ENCODE data around the gene NLGN2. TPM values are rescaled to one million over a fixed set of nuclear protein-coding genes. Genes with fewer than 3 reads are reported as not detected.

The NLGN2 gene
- total RNA-seq, 1 donor from 2014 or later, result 9.3 TPM

- Histone ChIP-seq H3K4me3 (peak overlapping the region; percentile 69), H3K27ac (replicated peaks) (peak overlapping the region; percentile 75), H3K36me3 (no peaks in the 10 kb centered on the region), H3K4me1 (peaks cover 64% of the 10 kb centered on the region), H3K27me3 (ENCODE audit: low read depth) (peaks cover 28% of the 10 kb centered on the region), H3K9me3 (replicated peaks) (no peaks in the 10 kb centered on the region)
- no peak for TF ChIP-seq CTCF (IDR thresholded peaks at IDR 0.05; ENCODE audit: borderline replicate concordance)
- intact Hi-C loops (cut with micrococcal nuclease), result no loop called here
- DNase-seq, result no peak
Observed at GRCh38 chr17:7438656-7439460, 31.2 kb downstream of the NLGN2 start.

GRCh38 chr17:7439462-7440112, 31.9 kb downstream of the NLGN2 start, which contains the start of gene FGF11:
FGF11 (plus strand) TSS chr17:7439512; CDS start chr17:7439621, 109 bp downstream.
- Histone ChIP-seq H3K9me3 (replicated peaks) (no peaks in the 10 kb centered on the region), H3K4me1 (peaks cover 67% of the 10 kb centered on the region), H3K4me3 (peak within 1 kb of the TSS; percentile 69), H3K27me3 (ENCODE audit: low read depth) (peaks cover 28% of the 10 kb centered on the region), H3K27ac (replicated peaks) (peak within 1 kb of the TSS; percentile 82), H3K36me3 (no peaks in the 10 kb centered on the region)
- intact Hi-C loops (cut with micrococcal nuclease), result no loop called here
- TF ChIP-seq CTCF (IDR thresholded peaks at IDR 0.05; ENCODE audit: borderline replicate concordance), result no peak
- no peak for DNase-seq

GRCh38 chr17:7440113-7440833, 32.6 kb downstream of the NLGN2 start:
- Histone ChIP-seq H3K36me3 (no peaks in the 10 kb centered on the region), H3K4me3 (peak overlapping the region; percentile 69), H3K27ac (replicated peaks) (peak overlapping the region; percentile 82), H3K9me3 (replicated peaks) (no peaks in the 10 kb centered on the region), H3K4me1 (peaks cover 68% of the 10 kb centered on the region), H3K27me3 (ENCODE audit: low read depth) (peaks cover 34% of the 10 kb centered on the region)
- intact Hi-C loops (cut with micrococcal nuclease), result no loop called here
- peak; percentile 71 for DNase-seq
- no peak for TF ChIP-seq CTCF (IDR thresholded peaks at IDR 0.05; ENCODE audit: borderline replicate concordance)

- peak overlapping the region; percentile 82 for H3K27ac ChIP-seq (replicated peaks)
- peak; percentile 60 for DNase-seq
- H3K4me3 ChIP-seq, result peak overlapping the region; percentile 69
- peaks cover 39% of the 10 kb centered on the region for H3K27me3 ChIP-seq (ENCODE audit: low read depth)
- intact Hi-C loops (cut with micrococcal nuclease), result no loop called here
- peaks cover 68% of the 10 kb centered on the region for H3K4me1 ChIP-seq
- H3K36me3 ChIP-seq, result no peaks in the 10 kb centered on the region
- no peak for TF ChIP-seq CTCF (IDR thresholded peaks at IDR 0.05; ENCODE audit: borderline replicate concordance)
- no peaks in the 10 kb centered on the region for H3K9me3 ChIP-seq (replicated peaks)
Observed at GRCh38 chr17:7440834-7441195, 33.2 kb downstream of the NLGN2 start.

- DNase-seq, result no peak
- H3K4me1 ChIP-seq, result peaks cover 65% of the 10 kb centered on the region
- peak overlapping the region; percentile 82 for H3K27ac ChIP-seq (replicated peaks)
- no peaks in the 10 kb centered on the region for H3K36me3 ChIP-seq
- peaks cover 41% of the 10 kb centered on the region for H3K27me3 ChIP-seq (ENCODE audit: low read depth)
- TF ChIP-seq CTCF (IDR thresholded peaks at IDR 0.05; ENCODE audit: borderline replicate concordance), result no peak
- no peak overlapping the region for H3K4me3 ChIP-seq
- intact Hi-C loops (cut with micrococcal nuclease), result no loop called here
- H3K9me3 ChIP-seq (replicated peaks), result no peaks in the 10 kb centered on the region
Observed at GRCh38 chr17:7441266-7441665, 33.6 kb downstream of the NLGN2 start.

Measured in left ventricle myocardium inferior (tissue), 1 donor.